Measurements from ENCODE around the gene ZNF879. TPM values are rescaled to one million over a fixed set of nuclear protein-coding genes. Genes with fewer than 3 reads are reported as not detected.

The ZNF879 gene
- total and polyA plus RNA-seq, 4 donors = 1.4 to 5.2 (median 2.8) TPM

DNA sequence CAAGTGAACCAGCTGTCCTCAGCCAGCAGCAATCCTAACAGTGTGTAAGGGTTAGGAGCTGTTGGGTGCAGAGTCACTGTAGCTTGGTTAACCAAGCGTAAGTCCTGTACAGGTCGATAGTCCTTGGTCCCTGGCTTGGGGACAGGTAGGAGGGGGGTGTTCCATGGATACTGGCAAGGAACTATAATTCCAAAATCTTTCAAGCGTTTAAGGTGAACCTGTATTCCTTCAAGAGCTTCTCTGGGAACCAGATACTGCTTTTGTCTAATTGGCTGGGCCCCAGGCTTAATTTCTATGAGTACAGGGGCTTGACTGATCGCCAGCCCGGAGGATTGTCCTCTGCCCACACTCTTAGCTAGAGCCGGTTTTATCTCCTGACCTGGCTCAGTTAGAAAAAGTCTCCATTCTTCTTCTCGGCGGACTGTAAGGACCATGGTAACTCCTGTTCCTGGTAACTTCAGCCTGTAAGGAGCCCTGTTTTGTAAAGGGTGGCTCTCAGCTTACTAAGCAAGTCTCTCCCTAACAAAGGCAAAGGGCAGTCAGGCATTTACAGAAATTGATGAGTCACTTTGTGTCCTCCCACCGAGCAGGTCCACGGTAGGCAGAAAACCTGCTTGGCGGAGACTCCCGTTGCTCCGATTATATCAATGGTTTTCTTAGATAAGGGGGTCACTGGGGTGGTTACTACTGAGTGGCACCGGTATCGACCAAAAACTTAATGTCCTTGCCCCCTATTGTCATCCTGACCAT, 30.6 kb downstream of the ZNF879 start:
- no peak for ATAC-seq (ENCODE audit: insufficient read depth, low FRiP score)
- no peak for TF ChIP-seq CTCF (IDR thresholded peaks at IDR 0.05; ENCODE audit: control extremely low read depth, extremely low read depth)
- Histone ChIP-seq H3K9ac (ENCODE audit: insufficient read depth in 1 of 2, low read length in 2 of 2) (no peak overlapping the region), H3K9me3 (ENCODE audit: control insufficient read depth in 4 of 4, insufficient read depth in 3 of 4, low read length in 3 of 4) (peaks cover 0 to 18% (median 0%) of the 10 kb centered on the region in 4 donors), H3K4me3 (no peak overlapping the region), H3K27me3 (ENCODE audit: control insufficient read depth in 3 of 3, insufficient read depth in 3 of 3, low read length in 2 of 3) (no peaks in the 10 kb centered on the region), H3K36me3 (ENCODE audit: control insufficient read depth in 4 of 4, insufficient read depth in 4 of 4, low read length in 4 of 4) (no peaks in the 10 kb centered on the region), H3K27ac (ENCODE audit: low read depth in 1 of 2, low read length in 1 of 2) (no peak overlapping the region), H3K4me1 (ENCODE audit: control insufficient read depth in 5 of 5, insufficient read depth in 5 of 5, low read length in 5 of 5) (no peaks in the 10 kb centered on the region)
- WGBS, 2 donors = 88 to 94% methylated on average over 15 of the region's 15 CpGs
- DNase-seq = no peak

- TF ChIP-seq CTCF (IDR thresholded peaks at IDR 0.05; ENCODE audit: control extremely low read depth, extremely low read depth) = no peak
Measured at GRCh38 chr5:179054876-179055275, 31.3 kb downstream of the ZNF879 start.

GRCh38 chr5:179055436-179055835, 31.8 kb downstream of the ZNF879 start:
- DNase-seq (no peak), ATAC-seq (ENCODE audit: insufficient read depth, low FRiP score) (no peak)
- WGBS, 2 donors = 72 to 80% methylated on average over 3 of the region's 3 CpGs
- no peaks in the 10 kb centered on the region for H3K4me1 ChIP-seq (ENCODE audit: control insufficient read depth in 5 of 5, insufficient read depth in 5 of 5, low read length in 5 of 5)
- no peak for TF ChIP-seq CTCF (IDR thresholded peaks at IDR 0.05; ENCODE audit: control extremely low read depth, extremely low read depth)
- H3K9ac ChIP-seq (ENCODE audit: insufficient read depth in 1 of 2, low read length in 2 of 2) = no peak overlapping the region
- no peak overlapping the region for H3K4me3 ChIP-seq
- no peaks in the 10 kb centered on the region for H3K27me3 ChIP-seq (ENCODE audit: control insufficient read depth in 3 of 3, insufficient read depth in 3 of 3, low read length in 2 of 3)
- peaks cover 0 to under 1% (median 0%) of the 10 kb centered on the region in 4 donors for H3K36me3 ChIP-seq (ENCODE audit: control insufficient read depth in 4 of 4, insufficient read depth in 4 of 4, low read length in 4 of 4)
- H3K27ac ChIP-seq (ENCODE audit: low read depth in 1 of 2, low read length in 1 of 2) = no peak overlapping the region
- H3K9me3 ChIP-seq (ENCODE audit: control insufficient read depth in 4 of 4, insufficient read depth in 3 of 4, low read length in 3 of 4) = peaks cover 0 to 18% (median 0%) of the 10 kb centered on the region in 4 donors

More at GRCh38 chr5:179054876-179055275, 31.3 kb downstream of the ZNF879 start:
- no peak overlapping the region for H3K27ac ChIP-seq (ENCODE audit: low read depth in 1 of 2, low read length in 1 of 2)
- no peak overlapping the region for H3K9ac ChIP-seq (ENCODE audit: insufficient read depth in 1 of 2, low read length in 2 of 2)
- ATAC-seq (ENCODE audit: insufficient read depth, low FRiP score) (no peak), DNase-seq (no peak)
- no peak overlapping the region for H3K4me3 ChIP-seq
- H3K36me3 ChIP-seq (ENCODE audit: control insufficient read depth in 4 of 4, insufficient read depth in 4 of 4, low read length in 4 of 4) = no peaks in the 10 kb centered on the region
- peaks cover 0 to 18% (median 0%) of the 10 kb centered on the region in 4 donors for H3K9me3 ChIP-seq (ENCODE audit: control insufficient read depth in 4 of 4, insufficient read depth in 3 of 4, low read length in 3 of 4)
- no peaks in the 10 kb centered on the region for H3K4me1 ChIP-seq (ENCODE audit: control insufficient read depth in 5 of 5, insufficient read depth in 5 of 5, low read length in 5 of 5)
- H3K27me3 ChIP-seq (ENCODE audit: control insufficient read depth in 3 of 3, insufficient read depth in 3 of 3, low read length in 2 of 3) = no peaks in the 10 kb centered on the region
- whole genome bisulfite sequencing, 2 donors = 91 to 93% methylated on average over 10 of the region's 10 CpGs

Data from lung (tissue), 12 donors.